Suprapubic skin (tissue), 4 donors: ENCODE measurements around the gene COIL. TPM values are rescaled to one million over a fixed set of nuclear protein-coding genes. Genes with fewer than 3 reads are reported as not detected.
A peak's percentile ranks its signal among the peaks of the same experiment; 100 is the strongest.

Source experiments
- DNase-seq, 2 donors: peaks; one replicate each; pipeline ENCODE4 v3.0.0-alpha.2; 2019; ENCODE audit warnings: low spot score in 2 of 2
- H3K27ac ChIP-seq: fragments of 200-600 bp; sonication (generic); one replicate; pipeline ENCODE4 v1.5.1; 2019
- H3K27me3 ChIP-seq: fragments of 200-600 bp; sonication (generic); one replicate; pipeline ENCODE4 v1.5.1; 2019
- H3K36me3 ChIP-seq: fragments of 200-600 bp; sonication (generic); one replicate; pipeline ENCODE4 v1.5.1; 2019
- H3K4me1 ChIP-seq: fragments of 200-600 bp; sonication (generic); one replicate; pipeline ENCODE4 v1.5.1; 2019
- H3K4me3 ChIP-seq: fragments of 200-600 bp; sonication (generic); one replicate; pipeline ENCODE4 v1.5.1; 2019; ENCODE audit warnings: mild to moderate bottlenecking
- H3K9me3 ChIP-seq: fragments of 200-600 bp; sonication (generic); one replicate; pipeline ENCODE4 v1.5.1; 2019
- EP300 ChIP-seq: sonication (generic); formaldehyde crosslinking; IDR thresholded peaks from one replicate; pipeline ENCODE4 v1.6.1; 2017; ENCODE audit warnings: antibody characterized with exemption
- POLR2A ChIP-seq, 2 donors: fragments of 450-650 bp; IDR thresholded peaks; one replicate each; pipeline ENCODE4 v1.6.1; 2017; ENCODE audit warnings: antibody characterized with exemption in 2 of 2, mild to moderate bottlenecking in 2 of 2, moderate library complexity in 2 of 2
- POLR2AphosphoS5 ChIP-seq, 3 donors: sonication (generic); formaldehyde crosslinking; IDR thresholded peaks; one replicate each; pipeline ENCODE4 v1.6.1; 2017; ENCODE audit warnings: antibody characterized with exemption in 3 of 3
- WGBS: methylation state at CpG from one replicate; pipeline ENCODE4 v1.1.5; 2018; 5-methylcytosine and 5-hydroxymethylcytosine counted together
- total RNA-seq, 4 donors: library from RNA; depleted of rRNA; stranded (reverse); fragments of >200 nt; gene quantifications; one replicate each; pipeline ENCODE4 v1.1.0, GENCODE V29; 2016
- TF ChIP-seq, protein P1 (sequence below), 2 donors: fragments of 200-600 bp in 1 of 2; fragments of 450-650 bp in 1 of 2; sonication (generic) in 1 of 2; IDR thresholded peaks; one replicate each; pipeline ENCODE4 v1.5.1; 2016 to 2019; ENCODE audit warnings: antibody characterized with exemption in 2 of 2, mild to moderate bottlenecking in 1 of 2, moderate library complexity in 1 of 2

COIL gene
- total RNA-seq, 4 donors from 2014 or later: 13.0 to 15.6 (median 14.0) TPM

DNA sequence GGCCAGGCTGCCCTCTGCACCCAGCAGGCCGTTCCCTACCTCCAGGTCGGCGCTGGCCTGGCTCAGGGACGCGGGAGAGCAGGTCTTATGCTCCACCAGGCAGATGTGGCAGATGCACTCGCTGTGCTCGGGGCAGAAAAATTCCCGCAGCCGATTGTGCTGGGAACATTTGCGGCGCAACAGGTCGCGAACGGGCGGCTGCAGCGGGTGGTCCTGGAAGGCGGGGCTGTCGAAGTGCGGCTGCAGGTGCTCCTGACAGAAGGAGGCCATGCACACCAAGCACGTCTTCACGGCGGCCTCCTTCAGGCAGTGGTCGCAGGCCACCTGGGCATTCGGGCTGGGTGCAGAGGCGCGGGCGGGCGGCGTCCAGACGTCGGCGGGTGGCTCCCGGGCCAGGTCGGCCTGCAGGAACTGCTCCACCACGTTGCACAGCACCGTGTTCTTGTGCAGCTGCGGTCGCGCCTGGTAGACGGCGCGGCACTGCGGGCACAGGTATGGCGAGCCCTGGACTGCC lies 47.4 kb downstream of the COIL start:
- peak overlapping the region; percentile 90 for H3K27ac ChIP-seq
- WGBS: 0% methylated on average over 13 of the region's 44 CpGs
- peaks cover under 1% of the 10 kb centered on the region for H3K36me3 ChIP-seq
- H3K9me3 ChIP-seq: no peaks in the 10 kb centered on the region
- H3K27me3 ChIP-seq: no peaks in the 10 kb centered on the region
- peak overlapping the region; percentile 86 for H3K4me3 ChIP-seq
- DNase-seq: no peak
- TF ChIP-seq POLR2AphosphoS5 (IDR thresholded peaks at IDR 0.05): no peak
- no peak for TF ChIP-seq POLR2A (IDR thresholded peaks at IDR 0.05)
- TF ChIP-seq, protein P1, sequence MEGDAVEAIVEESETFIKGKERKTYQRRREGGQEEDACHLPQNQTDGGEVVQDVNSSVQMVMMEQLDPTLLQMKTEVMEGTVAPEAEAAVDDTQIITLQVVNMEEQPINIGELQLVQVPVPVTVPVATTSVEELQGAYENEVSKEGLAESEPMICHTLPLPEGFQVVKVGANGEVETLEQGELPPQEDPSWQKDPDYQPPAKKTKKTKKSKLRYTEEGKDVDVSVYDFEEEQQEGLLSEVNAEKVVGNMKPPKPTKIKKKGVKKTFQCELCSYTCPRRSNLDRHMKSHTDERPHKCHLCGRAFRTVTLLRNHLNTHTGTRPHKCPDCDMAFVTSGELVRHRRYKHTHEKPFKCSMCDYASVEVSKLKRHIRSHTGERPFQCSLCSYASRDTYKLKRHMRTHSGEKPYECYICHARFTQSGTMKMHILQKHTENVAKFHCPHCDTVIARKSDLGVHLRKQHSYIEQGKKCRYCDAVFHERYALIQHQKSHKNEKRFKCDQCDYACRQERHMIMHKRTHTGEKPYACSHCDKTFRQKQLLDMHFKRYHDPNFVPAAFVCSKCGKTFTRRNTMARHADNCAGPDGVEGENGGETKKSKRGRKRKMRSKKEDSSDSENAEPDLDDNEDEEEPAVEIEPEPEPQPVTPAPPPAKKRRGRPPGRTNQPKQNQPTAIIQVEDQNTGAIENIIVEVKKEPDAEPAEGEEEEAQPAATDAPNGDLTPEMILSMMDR (IDR thresholded peaks at IDR 0.05): no peak
- no peak for TF ChIP-seq EP300
- H3K4me1 ChIP-seq: peaks cover 61% of the 10 kb centered on the region

DNA sequence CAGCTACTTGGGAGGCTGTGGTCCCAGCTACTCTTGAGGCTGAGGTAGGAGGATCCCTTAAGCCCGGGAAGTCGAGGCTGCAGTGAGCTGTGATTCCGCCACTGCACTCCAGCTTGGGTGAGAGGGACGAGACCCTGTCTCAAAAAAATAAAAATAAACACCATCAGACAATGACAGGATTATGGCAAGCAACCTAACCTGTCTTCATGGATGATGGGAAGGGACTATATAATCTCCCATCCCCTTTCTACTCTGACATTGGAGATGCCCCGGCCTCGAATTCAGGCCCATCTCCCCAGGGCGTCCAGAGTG lies 47.9 kb downstream of the COIL start:
- Histone ChIP-seq H3K27ac (peak overlapping the region; percentile 90), H3K9me3 (no peaks in the 10 kb centered on the region), H3K27me3 (no peaks in the 10 kb centered on the region), H3K4me3 (peak overlapping the region; percentile 86), H3K36me3 (peaks cover 5% of the 10 kb centered on the region), H3K4me1 (peaks cover 65% of the 10 kb centered on the region)
- TF ChIP-seq EP300 (no peak), POLR2A (IDR thresholded peaks at IDR 0.05) (no peak)
- TF ChIP-seq, protein P1 (IDR thresholded peaks at IDR 0.05): no peak
- DNase-seq: no peak
- WGBS: 24% methylated on average over 7 of the region's 7 CpGs

- TF ChIP-seq POLR2A (IDR thresholded peaks at IDR 0.05) (no peak), POLR2AphosphoS5 (IDR thresholded peaks at IDR 0.05) (no peak), EP300 (no peak)
- TF ChIP-seq, protein P1 (IDR thresholded peaks at IDR 0.05): no peak
- peak; percentile 87 to 89 for DNase-seq
- H3K4me1 ChIP-seq: peaks cover 65% of the 10 kb centered on the region
- no peaks in the 10 kb centered on the region for H3K27me3 ChIP-seq
- 43% methylated on average over 17 of the region's 21 CpGs for WGBS
- H3K9me3 ChIP-seq: no peaks in the 10 kb centered on the region
- peak overlapping the region; percentile 90 for H3K27ac ChIP-seq
- peak overlapping the region; percentile 86 for H3K4me3 ChIP-seq
- peaks cover 11% of the 10 kb centered on the region for H3K36me3 ChIP-seq
Measured at GRCh38 chr17:56912105-56912999, 48.5 kb downstream of the COIL start.

DNA sequence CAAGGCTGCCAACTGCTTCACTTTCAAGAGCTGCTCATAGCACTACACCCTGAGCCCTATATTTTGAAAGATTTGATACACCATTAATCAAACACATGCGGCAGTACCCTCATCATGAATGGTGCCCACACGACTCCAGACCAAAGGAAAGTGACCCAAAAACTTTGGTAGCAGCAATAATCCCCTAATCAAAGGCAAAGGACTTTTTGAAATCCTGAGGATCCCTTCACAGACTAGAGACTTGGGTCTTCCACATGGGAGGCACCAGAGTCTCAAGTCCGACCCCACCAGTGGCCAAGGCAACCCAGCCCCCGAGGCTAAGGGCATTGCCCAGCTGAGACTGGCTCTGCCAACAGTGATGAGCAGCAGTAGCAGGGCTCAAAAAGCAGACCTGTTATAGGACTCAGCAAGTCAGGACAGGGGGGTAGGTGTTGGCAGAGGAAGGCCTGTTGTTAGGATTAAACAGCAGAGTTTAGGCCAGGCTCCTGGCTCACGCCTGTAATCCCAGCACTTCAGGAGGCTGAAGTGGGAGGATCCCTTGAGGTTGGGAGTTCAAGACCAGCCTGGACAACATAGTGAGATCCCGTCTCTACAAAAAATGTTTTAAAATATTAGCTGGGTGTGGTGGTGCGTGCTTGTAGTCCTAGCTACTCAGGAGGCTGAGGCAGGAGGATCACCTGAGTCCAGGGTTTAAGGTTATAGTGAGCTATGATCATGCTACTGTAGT lies 50.2 kb downstream of the COIL start:
- H3K4me3 ChIP-seq: peak overlapping the region; percentile 86

More for the DNA sequence above, 50.2 kb downstream of the COIL start:
- peak overlapping the region; percentile 90 for H3K27ac ChIP-seq
- no peaks in the 10 kb centered on the region for H3K27me3 ChIP-seq
- DNase-seq: no peak
- H3K36me3 ChIP-seq: peaks cover 28% of the 10 kb centered on the region
- TF ChIP-seq POLR2A (IDR thresholded peaks at IDR 0.05): no peak
- TF ChIP-seq EP300: no peak
- no peak for TF ChIP-seq POLR2AphosphoS5 (IDR thresholded peaks at IDR 0.05)
- TF ChIP-seq, protein P1 (IDR thresholded peaks at IDR 0.05): no peak
- H3K9me3 ChIP-seq: no peaks in the 10 kb centered on the region
- 57% methylated on average over 6 of the region's 7 CpGs for WGBS
- H3K4me1 ChIP-seq: peaks cover 60% of the 10 kb centered on the region
